Measurements from ENCODE around the gene PHLDB1.
"Not testable (repeated sequence)": the region's sequence is repeated elsewhere in the genome, so short reads cannot be mapped to it uniquely, and the experiment has no call there.

DNA sequence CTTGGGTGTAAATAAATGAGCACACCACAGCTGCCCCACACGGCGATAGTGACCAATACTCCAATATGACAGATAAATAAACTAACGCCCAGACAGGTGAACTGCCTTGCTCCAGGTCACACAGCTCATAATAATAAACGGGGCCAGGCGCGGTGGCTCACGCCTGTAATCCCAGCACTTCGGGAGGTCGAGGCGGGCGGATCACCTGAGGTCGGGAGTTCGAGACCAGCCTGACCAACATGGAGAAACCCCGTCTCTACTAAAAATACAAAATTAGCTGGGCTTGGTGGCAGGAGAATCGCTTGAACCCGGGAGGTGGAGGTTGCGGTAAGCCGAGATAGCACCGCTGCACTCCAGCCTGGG, 4.0 kb downstream of the PHLDB1 start:
- TF ChIP-seq, protein P1, sequence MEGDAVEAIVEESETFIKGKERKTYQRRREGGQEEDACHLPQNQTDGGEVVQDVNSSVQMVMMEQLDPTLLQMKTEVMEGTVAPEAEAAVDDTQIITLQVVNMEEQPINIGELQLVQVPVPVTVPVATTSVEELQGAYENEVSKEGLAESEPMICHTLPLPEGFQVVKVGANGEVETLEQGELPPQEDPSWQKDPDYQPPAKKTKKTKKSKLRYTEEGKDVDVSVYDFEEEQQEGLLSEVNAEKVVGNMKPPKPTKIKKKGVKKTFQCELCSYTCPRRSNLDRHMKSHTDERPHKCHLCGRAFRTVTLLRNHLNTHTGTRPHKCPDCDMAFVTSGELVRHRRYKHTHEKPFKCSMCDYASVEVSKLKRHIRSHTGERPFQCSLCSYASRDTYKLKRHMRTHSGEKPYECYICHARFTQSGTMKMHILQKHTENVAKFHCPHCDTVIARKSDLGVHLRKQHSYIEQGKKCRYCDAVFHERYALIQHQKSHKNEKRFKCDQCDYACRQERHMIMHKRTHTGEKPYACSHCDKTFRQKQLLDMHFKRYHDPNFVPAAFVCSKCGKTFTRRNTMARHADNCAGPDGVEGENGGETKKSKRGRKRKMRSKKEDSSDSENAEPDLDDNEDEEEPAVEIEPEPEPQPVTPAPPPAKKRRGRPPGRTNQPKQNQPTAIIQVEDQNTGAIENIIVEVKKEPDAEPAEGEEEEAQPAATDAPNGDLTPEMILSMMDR (IDR thresholded peaks at IDR 0.05) = not testable (repeated sequence)
- TF ChIP-seq POLR2A (IDR thresholded peaks at IDR 0.05) = not testable (repeated sequence)
